GM21360 (cell line): ENCODE results near the gene C1orf105.

Source experiments
- ATAC-seq: cut with Tn5 transposase; IDR thresholded peaks from one replicate; pipeline ENCODE4 v1.9.1; 2021; ENCODE audit warnings: mild to moderate bottlenecking, moderate library complexity; ENCODE audit not compliant: unreplicated experiment

C1orf105 gene

DNA sequence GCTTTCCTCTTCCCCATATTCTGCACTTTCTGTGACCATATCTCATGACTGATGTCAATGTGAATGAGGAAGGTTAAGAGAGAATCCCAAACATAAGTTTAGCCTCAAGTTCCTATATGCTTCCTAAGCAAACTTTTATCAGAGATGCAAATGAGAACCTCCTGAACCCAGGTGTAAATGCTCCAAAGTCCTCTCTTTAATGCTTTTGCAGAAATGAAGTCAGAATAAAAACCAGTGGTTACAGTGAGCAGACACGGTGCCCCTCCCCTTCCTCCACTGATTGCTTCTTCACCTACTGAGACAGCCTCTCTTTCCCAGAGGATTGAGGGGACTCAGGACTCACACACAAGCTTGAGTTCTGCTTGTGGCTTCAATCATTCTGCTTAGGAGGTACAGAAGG, 35.0 kb downstream of the C1orf105 start:
- no peak for ATAC-seq

GRCh38 chr1:172456344-172456769, 35.9 kb downstream of the C1orf105 start:
- ATAC-seq: no peak

GRCh38 chr1:172457479-172458130, 37.1 kb downstream of the C1orf105 start:
- ATAC-seq: no peak

GRCh38 chr1:172460177-172460576, 39.7 kb downstream of the C1orf105 start:
- no peak for ATAC-seq

DNA sequence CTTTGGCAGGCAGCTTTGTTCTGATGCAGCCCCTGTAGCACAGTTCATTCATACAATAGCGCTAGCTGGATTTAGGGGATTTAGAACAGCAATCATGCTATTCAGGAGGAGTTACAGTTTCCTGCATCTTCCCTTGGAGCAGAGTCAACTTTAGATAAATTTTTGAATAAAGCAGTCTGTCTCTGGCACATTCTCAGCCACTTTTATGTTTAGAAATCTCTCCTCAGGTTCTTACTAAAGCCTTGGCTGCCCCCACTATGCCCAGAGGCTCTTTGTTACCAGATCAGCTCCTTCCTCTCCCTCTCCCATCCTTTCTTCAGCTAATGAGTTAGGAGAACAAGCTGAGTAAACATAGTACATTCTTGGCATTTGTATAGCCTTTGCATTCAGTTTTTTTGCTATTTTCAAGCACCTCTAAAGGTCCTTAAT, 40.4 kb downstream of the C1orf105 start:
- ATAC-seq: no peak

DNA sequence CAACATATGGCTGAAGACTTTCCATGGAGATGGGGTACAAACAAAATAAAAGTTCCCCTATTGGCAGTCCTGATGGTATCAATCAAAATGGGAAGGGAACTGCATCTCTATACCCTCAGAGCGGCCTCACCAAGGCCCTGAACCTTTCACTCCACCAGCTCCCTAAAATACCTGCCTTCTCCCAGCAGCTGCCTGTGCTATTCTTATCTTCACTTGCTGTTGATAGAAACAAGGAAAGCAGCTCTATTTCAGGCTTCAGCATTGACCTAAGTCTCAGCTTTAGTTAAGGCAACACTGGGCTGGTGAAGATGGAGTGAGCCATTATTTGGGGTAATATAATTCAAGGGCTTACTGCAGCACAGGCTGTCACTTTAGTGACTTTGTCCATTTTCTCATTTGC, 45.1 kb downstream of the C1orf105 start:
- ATAC-seq: no peak

- no peak for ATAC-seq
Measured at GRCh38 chr1:172466795-172467407, 46.4 kb downstream of the C1orf105 start.

DNA sequence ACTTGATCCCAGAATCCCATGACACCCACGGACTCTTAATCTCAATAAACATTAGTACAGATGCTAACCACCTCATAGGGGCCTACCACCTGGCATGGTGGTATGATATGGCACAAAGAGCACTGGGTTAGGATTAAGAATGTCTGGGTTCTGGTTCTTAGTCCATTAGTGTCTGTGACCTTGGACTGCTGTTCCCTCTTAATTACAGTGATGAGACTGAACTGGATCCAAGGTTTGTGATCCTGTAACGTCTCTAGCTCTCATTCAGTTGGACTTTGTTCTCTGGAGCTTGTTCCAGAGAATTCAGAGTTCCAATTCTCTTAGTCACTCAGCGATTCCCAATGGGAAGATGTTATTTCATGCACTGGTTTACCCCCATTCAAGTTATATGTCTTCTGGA, 47.0 kb downstream of the C1orf105 start:
- no peak for ATAC-seq

DNA sequence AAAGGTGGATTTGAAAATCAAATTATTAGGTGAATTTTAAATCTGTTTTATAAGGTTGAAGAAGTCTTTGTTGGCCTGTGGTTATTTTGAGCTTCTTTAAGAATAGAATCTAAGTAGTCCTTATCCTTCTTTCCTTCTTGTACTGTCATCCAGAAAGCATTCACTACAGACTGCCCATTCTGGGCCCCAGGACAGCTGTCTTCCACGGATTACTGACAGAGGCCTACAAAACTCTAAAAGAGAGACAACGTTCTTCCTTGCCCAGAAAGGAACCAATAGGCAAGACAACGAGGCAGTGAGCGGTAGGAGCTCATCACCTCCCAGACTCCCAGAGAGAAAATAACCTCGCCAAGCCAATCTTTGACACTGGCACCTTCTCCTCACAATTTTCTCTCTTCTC, 47.8 kb downstream of the C1orf105 start:
- ATAC-seq: no peak

DNA sequence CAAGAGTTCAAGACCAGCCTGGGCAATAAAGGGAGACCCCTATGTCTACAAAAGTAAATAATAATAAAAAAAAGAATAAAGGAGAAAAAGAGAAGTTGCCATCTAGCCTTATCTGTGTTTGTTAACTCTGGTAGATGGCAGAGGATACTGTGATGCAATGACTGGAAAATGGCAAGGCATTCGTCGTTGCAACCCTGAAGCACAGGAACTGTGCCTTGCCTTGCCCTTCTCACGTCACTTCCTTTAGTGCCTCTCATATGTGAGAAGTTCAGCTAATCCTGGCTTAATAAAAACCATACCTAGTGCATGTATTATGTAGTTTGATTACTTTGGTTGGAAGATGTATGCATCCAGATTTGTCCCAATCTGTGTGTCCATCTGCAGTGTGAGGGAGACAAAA, 49.2 kb downstream of the C1orf105 start:
- ATAC-seq: no peak

DNA sequence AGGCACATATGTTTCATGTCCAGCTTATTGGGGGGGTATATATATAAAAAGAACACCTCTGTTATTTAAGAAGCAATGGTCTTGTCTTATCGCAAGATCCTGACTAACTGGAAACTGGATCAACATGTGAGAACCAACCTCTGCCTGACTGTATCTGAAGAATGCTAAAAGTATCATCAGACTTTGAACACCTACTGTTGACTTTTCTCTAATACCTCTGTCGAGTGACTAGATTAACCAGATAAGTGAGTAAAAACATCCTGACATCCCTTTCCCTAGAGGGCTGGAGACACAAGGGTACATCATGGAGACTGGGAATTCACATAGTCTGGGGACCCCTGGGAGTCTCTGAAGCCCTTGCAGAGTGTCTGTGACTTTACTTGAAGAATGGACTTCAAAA, 49.7 kb downstream of the C1orf105 start:
- ATAC-seq: no peak

GRCh38 chr1:172471666-172472065, 51.2 kb downstream of the C1orf105 start:
- ATAC-seq: no peak

DNA sequence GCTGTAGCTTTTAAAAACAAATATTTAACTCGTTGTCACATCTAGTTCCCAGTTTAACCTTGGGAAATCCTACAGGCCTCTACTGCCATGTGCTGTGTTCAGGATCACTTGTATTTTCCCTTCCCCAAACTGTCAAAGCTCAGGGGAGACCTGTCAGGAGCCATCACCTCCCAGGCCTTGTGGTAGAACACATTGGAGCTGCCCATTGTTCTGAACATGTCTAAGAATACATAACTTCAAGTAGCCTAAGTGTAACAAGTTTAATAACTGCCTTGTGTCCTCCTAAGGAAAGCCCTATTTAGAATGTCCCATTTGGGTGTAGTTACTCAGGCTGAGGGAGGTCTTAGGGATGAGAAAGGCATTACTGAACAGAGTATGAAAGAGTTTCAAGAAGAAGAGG, 52.0 kb downstream of the C1orf105 start:
- ATAC-seq: no peak

DNA sequence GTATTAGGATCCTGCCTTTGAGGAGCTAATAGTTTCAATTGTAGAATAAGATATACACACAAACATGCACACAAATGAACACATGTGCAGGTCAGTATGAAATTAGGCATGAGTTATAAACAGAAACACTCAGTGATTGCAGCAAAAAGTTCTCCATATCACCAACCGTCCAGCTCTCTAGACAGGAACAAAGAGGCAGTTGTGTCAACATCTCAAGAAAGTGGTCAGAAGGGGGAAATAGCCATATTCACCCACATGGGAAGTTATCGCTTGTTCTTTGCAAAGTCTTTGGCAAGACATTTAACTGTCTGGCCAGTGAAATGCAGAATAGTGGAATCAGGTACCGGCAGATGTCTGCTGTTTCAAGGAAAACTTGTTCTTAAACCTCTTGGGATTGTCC, 52.8 kb downstream of the C1orf105 start:
- no peak for ATAC-seq

DNA sequence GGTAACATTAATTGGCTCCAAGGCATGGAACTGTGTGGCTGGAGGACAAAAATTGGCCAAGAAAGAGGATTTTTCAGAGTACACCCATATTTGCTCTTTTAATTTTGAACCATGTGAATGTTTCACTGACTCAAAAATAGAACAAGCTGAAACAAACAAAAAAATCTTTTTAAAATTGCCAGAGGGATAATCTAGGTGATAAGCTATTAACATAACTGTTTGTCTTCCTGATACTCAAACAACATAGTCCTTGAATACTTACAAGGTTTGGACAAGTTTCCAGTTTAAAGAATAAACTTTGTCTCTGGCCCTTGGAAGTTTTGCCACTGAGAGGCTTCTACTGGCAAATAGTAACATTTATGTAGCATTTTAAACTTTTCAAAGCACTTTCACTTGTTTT, 53.4 kb downstream of the C1orf105 start:
- no peak for ATAC-seq

DNA sequence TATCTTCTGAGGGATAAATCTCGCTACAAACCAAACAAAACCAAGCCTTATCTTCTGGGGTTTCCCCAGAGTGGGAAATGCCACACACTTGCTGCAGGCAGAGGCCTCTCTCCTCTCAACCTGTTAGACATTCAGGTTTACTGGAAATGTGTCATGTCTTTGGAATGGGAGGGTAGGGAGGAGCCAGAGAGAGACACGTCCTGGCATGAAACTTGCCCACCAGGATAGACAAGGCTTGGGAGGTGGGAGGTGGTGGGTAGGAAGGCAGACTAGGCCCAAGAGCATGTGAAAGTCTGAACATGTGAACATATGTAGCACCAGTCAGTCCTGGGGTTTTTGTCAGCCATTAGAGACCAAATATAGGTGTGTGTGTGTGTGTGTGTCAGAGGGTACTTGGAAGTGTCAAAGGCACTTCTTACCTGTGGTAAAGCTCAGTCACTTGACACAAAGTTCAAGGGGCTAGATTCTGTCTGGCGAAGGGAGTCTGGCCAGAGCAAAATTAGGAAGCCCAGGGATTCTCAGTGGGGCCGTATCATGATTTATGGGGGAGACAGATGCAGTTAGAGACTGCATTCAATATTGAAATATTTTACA, 55.8 kb downstream of the C1orf105 start:
- no peak for ATAC-seq

- no peak for ATAC-seq
Measured at GRCh38 chr1:172477216-172477615, 56.7 kb downstream of the C1orf105 start.

DNA sequence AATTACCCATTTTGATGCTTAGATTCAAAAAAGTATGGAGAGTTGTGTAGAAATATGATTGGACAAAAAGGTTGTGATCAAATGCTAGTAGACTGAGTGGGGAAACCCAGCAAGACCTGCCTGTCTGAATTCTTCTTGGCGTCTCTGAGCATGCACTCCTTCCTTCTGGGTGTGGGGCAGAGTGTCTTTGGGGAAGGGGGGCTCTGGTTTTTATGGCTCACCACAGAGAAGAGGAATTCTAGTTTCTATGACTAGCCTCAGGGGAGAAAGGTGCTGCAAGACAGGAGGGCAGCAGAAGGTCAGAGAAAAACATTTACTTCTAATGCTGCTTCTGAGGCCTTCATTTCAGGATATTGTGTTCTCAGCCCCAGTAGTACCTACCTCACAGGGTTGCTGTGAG, 57.3 kb downstream of the C1orf105 start:
- no peak for ATAC-seq

DNA sequence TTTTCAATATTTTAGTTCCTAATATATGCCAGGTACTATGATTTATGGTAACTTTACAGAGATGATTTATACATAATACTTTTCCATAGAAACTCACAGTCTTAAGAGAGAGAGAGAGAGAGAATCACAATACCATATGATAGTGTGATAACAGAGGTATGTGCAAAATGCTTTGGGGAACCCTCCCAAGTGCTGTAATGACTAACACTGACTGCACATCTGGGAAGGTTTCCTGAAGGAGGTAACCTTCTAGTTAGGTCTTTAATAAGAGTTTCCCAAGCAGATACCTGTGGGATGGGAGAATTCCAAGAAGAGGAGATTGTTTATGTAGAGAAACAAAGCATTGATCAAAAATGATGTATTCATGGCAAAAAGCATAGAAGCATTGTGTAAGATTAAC, 58.0 kb downstream of the C1orf105 start:
- no peak for ATAC-seq

DNA sequence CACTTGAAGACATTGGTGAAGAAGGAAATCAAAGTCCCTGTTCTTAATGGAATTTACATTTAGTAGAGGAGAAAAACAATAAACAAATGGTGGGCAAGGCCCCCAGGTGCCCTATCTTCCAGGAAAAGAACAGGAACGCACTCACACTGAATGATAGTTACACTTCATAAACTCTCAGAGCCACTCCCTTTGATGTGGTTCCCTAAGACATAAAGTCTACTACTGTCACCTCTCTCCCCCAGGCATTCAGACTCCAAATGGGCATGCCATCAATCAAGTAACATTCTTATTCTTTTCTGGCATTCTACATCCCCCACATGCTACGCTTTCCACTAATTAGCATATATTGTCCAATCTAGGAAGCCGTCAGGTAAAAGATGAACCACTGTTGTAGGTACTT, 59.9 kb downstream of the C1orf105 start:
- no peak for ATAC-seq

GRCh38 chr1:172482044-172482443, 61.6 kb downstream of the C1orf105 start:
- ATAC-seq: no peak

- no peak for ATAC-seq
Measured at GRCh38 chr1:172483448-172483847, 63.0 kb downstream of the C1orf105 start.

DNA sequence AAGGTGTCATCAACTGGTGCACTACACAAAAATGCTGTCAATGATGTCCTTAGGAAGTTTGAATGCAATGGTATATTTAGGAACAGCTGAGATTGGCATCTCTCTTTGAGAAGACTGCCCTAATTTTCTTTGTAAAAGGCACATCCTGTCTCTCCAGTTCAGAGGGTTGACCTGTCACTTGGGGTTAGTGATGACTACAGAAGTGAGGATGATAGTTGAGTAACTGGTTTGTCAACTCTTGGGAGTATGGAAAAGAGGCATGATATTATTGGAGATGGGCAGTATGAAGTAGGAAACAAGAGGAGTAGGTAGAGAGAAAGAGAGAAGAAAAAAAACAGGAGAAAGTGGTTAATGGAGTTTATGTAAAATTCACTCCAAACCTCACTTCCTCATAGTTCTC, 63.8 kb downstream of the C1orf105 start:
- no peak for ATAC-seq
